ENCODE measurements around the gene C16orf92.

Gene C16orf92

GRCh38 chr16:29987371-29988085, 35.5 kb upstream of the C16orf92 start:
- no peak for DNase-seq
- in situ Hi-C loops (cut with MboI; ENCODE audit: low pct_unique_long_range_greater_than_20kb, low sequenced_read_pairs): no loop called here

- in situ Hi-C loops (cut with MboI; ENCODE audit: low pct_unique_long_range_greater_than_20kb, low sequenced_read_pairs): no loop called here
- DNase-seq: no peak
These were observed 34.5 kb upstream of the C16orf92 start for GRCh38 chr16:29988346-29989075.

- in situ Hi-C loops (cut with MboI; ENCODE audit: low pct_unique_long_range_greater_than_20kb, low sequenced_read_pairs): no loop called here
- no peak for DNase-seq
These were observed 33.7 kb upstream of the C16orf92 start for GRCh38 chr16:29989111-29989858.

- no peak for DNase-seq
- in situ Hi-C loops (cut with MboI; ENCODE audit: low pct_unique_long_range_greater_than_20kb, low sequenced_read_pairs): no loop called here
These were observed 33.0 kb upstream of the C16orf92 start for GRCh38 chr16:29990034-29990433.

GRCh38 chr16:29990883-29991570, 32.0 kb upstream of the C16orf92 start:
- in situ Hi-C loops (cut with MboI; ENCODE audit: low pct_unique_long_range_greater_than_20kb, low sequenced_read_pairs): no loop called here
- DNase-seq: no peak

GRCh38 chr16:29991571-29991904, 31.5 kb upstream of the C16orf92 start:
- no peak for DNase-seq
- in situ Hi-C loops (cut with MboI; ENCODE audit: low pct_unique_long_range_greater_than_20kb, low sequenced_read_pairs): no loop called here

GRCh38 chr16:29992344-29992967, 30.5 kb upstream of the C16orf92 start:
- in situ Hi-C loops (cut with MboI; ENCODE audit: low pct_unique_long_range_greater_than_20kb, low sequenced_read_pairs): no loop called here
- no peak for DNase-seq

- in situ Hi-C loops (cut with MboI; ENCODE audit: low pct_unique_long_range_greater_than_20kb, low sequenced_read_pairs): no loop called here
These were observed 29.7 kb upstream of the C16orf92 start for GRCh38 chr16:29993191-29993902.

GRCh38 chr16:29993903-29994599, 28.9 kb upstream of the C16orf92 start:
- no peak for DNase-seq
- in situ Hi-C loops (cut with MboI; ENCODE audit: low pct_unique_long_range_greater_than_20kb, low sequenced_read_pairs): no loop called here

More at GRCh38 chr16:29993191-29993902, 29.7 kb upstream of the C16orf92 start:
- no peak for DNase-seq

GRCh38 chr16:29994600-29995323, 28.2 kb upstream of the C16orf92 start:
- in situ Hi-C loops (cut with MboI; ENCODE audit: low pct_unique_long_range_greater_than_20kb, low sequenced_read_pairs): no loop called here
- no peak for DNase-seq

- peak; percentile 83 for DNase-seq
- in situ Hi-C loops (cut with MboI; ENCODE audit: low pct_unique_long_range_greater_than_20kb, low sequenced_read_pairs): no loop called here
These were observed 27.6 kb upstream of the C16orf92 start, which contains the start of gene HIRIP3 for GRCh38 chr16:29995324-29995910. TSS of gene HIRIP3 (minus strand) at chr16:29995617. CDS start at chr16:29995605, 12 bp downstream.

GRCh38 chr16:29995911-29996765, 26.9 kb upstream of the C16orf92 start, which contains the start of gene INO80E:
TSS of gene INO80E (plus strand) at chr16:29996241. CDS start at chr16:29996311, 70 bp downstream.
- in situ Hi-C loops (cut with MboI; ENCODE audit: low pct_unique_long_range_greater_than_20kb, low sequenced_read_pairs): no loop called here
- peak; percentile 95 for DNase-seq

GRCh38 chr16:29996766-29997250, 26.2 kb upstream of the C16orf92 start:
- in situ Hi-C loops (cut with MboI; ENCODE audit: low pct_unique_long_range_greater_than_20kb, low sequenced_read_pairs): no loop called here
- peak; percentile 27 for DNase-seq

- DNase-seq: no peak
- in situ Hi-C loops (cut with MboI; ENCODE audit: low pct_unique_long_range_greater_than_20kb, low sequenced_read_pairs): loop anchor here (25.0 kb wide), 1 partner anchor 312 kb away; the partner anchor contains the start of gene QPRT
These were observed 23.4 kb upstream of the C16orf92 start for GRCh38 chr16:29999605-30000004.

GRCh38 chr16:30000735-30001631, 22.0 kb upstream of the C16orf92 start:
- DNase-seq: no peak
- in situ Hi-C loops (cut with MboI; ENCODE audit: low pct_unique_long_range_greater_than_20kb, low sequenced_read_pairs): loop anchor here (25.0 kb wide), 1 partner anchor 314 kb away; the partner anchor contains the start of gene QPRT
